Measurements from ENCODE around the gene LCNL1. TPM values are rescaled to one million over a fixed set of nuclear protein-coding genes. Genes with fewer than 3 reads are reported as not detected.

LCNL1 gene
- 0.09 TPM for polyA plus RNA-seq
- long read RNA-seq, donor 1, result 0 reads
- long read RNA-seq, donor 2, result 0 reads
- long read RNA-seq, donor 3, result 0 reads
- long read RNA-seq, donor 4, result 0 reads
- long read RNA-seq, donor 5, result 0 reads
- long read RNA-seq, donor 6, result 0 reads
- long read RNA-seq, donor 7, result 0 reads
- long read RNA-seq, donor 8, result 0 reads
- long read RNA-seq, donor 9, result 0 reads
- long read RNA-seq, donor 10, result 0 reads
- long read RNA-seq, donor 11, result 0 reads

- peaks cover 53% of the 10 kb centered on the region for H3K27me3 ChIP-seq (ENCODE audit: control insufficient read depth, insufficient read depth, low read length)
- no peaks in the 10 kb centered on the region for H3K36me3 ChIP-seq (ENCODE audit: control insufficient read depth, insufficient read depth, low read length)
- H3K4me1 ChIP-seq (ENCODE audit: control insufficient read depth, insufficient read depth, low read length), result peaks cover 16% of the 10 kb centered on the region
- no CpG with 5 or more reads among the region's 18 CpGs for WGBS (ENCODE audit: insufficient coverage, low lambda C conversion rate)
- no peak for DNase-seq
- H3K4me3 ChIP-seq (ENCODE audit: low read length), result no peak within 1 kb of the TSS
- H3K27ac ChIP-seq (ENCODE audit: low read length), result no peak within 1 kb of the TSS
- H3K9me3 ChIP-seq (ENCODE audit: control insufficient read depth, low read depth, low read length), result peaks cover 13% of the 10 kb centered on the region
Measured at GRCh38 chr9:136982232-136983051, at the start of gene LCNL1. Gene LCNL1 (plus strand): TSS chr9:136982993. CDS start chr9:136983587, 594 bp downstream.

- WGBS (ENCODE audit: insufficient coverage, low lambda C conversion rate), result 100% methylated on average over 1 of the region's 3 CpGs
- Histone ChIP-seq H3K27ac (ENCODE audit: low read length) (no peak overlapping the region), H3K9me3 (ENCODE audit: control insufficient read depth, low read depth, low read length) (peaks cover 8% of the 10 kb centered on the region), H3K36me3 (ENCODE audit: control insufficient read depth, insufficient read depth, low read length) (peaks cover 6% of the 10 kb centered on the region), H3K4me3 (ENCODE audit: low read length) (no peak overlapping the region), H3K4me1 (ENCODE audit: control insufficient read depth, insufficient read depth, low read length) (no peaks in the 10 kb centered on the region), H3K27me3 (ENCODE audit: control insufficient read depth, insufficient read depth, low read length) (no peaks in the 10 kb centered on the region)
- no peak for DNase-seq
Measured at GRCh38 chr9:136934277-136934676, 48.5 kb upstream of the LCNL1 start.

GRCh38 chr9:136935651-136936050 is 47.1 kb upstream of the LCNL1 start:
- Histone ChIP-seq H3K27me3 (ENCODE audit: control insufficient read depth, insufficient read depth, low read length) (no peaks in the 10 kb centered on the region), H3K4me1 (ENCODE audit: control insufficient read depth, insufficient read depth, low read length) (no peaks in the 10 kb centered on the region), H3K27ac (ENCODE audit: low read length) (no peak overlapping the region), H3K9me3 (ENCODE audit: control insufficient read depth, low read depth, low read length) (peaks cover 11% of the 10 kb centered on the region), H3K36me3 (ENCODE audit: control insufficient read depth, insufficient read depth, low read length) (peaks cover 20% of the 10 kb centered on the region), H3K4me3 (ENCODE audit: low read length) (no peak overlapping the region)
- no CpG with 5 or more reads among the region's 3 CpGs for WGBS (ENCODE audit: insufficient coverage, low lambda C conversion rate)
- DNase-seq, result no peak

- WGBS (ENCODE audit: insufficient coverage, low lambda C conversion rate), result no CpG with 5 or more reads among the region's 8 CpGs
Measured at GRCh38 chr9:136936645-136937170, 46.1 kb upstream of the LCNL1 start.

GRCh38 chr9:136937186-136938001 is 45.4 kb upstream of the LCNL1 start:
- H3K27ac ChIP-seq (ENCODE audit: low read length), result no peak overlapping the region
- peaks cover 24% of the 10 kb centered on the region for H3K9me3 ChIP-seq (ENCODE audit: control insufficient read depth, low read depth, low read length)
- H3K36me3 ChIP-seq (ENCODE audit: control insufficient read depth, insufficient read depth, low read length), result peaks cover 36% of the 10 kb centered on the region
- no peak for DNase-seq
- no peaks in the 10 kb centered on the region for H3K4me1 ChIP-seq (ENCODE audit: control insufficient read depth, insufficient read depth, low read length)
- H3K27me3 ChIP-seq (ENCODE audit: control insufficient read depth, insufficient read depth, low read length), result no peaks in the 10 kb centered on the region
- no CpG with 5 or more reads among the region's 15 CpGs for WGBS (ENCODE audit: insufficient coverage, low lambda C conversion rate)
- no peak overlapping the region for H3K4me3 ChIP-seq (ENCODE audit: low read length)

More at GRCh38 chr9:136936645-136937170, 46.1 kb upstream of the LCNL1 start:
- no peak for DNase-seq
- Histone ChIP-seq H3K36me3 (ENCODE audit: control insufficient read depth, insufficient read depth, low read length) (peaks cover 30% of the 10 kb centered on the region), H3K4me3 (ENCODE audit: low read length) (no peak overlapping the region), H3K9me3 (ENCODE audit: control insufficient read depth, low read depth, low read length) (peaks cover 17% of the 10 kb centered on the region), H3K4me1 (ENCODE audit: control insufficient read depth, insufficient read depth, low read length) (no peaks in the 10 kb centered on the region), H3K27ac (ENCODE audit: low read length) (no peak overlapping the region), H3K27me3 (ENCODE audit: control insufficient read depth, insufficient read depth, low read length) (no peaks in the 10 kb centered on the region)

- no CpG with 5 or more reads among the region's 28 CpGs for whole genome bisulfite sequencing (ENCODE audit: insufficient coverage, low lambda C conversion rate)
- H3K27me3 ChIP-seq (ENCODE audit: control insufficient read depth, insufficient read depth, low read length), result no peaks in the 10 kb centered on the region
- no peak overlapping the region for H3K4me3 ChIP-seq (ENCODE audit: low read length)
- H3K4me1 ChIP-seq (ENCODE audit: control insufficient read depth, insufficient read depth, low read length), result peaks cover 9% of the 10 kb centered on the region
- DNase-seq, result no peak
- H3K36me3 ChIP-seq (ENCODE audit: control insufficient read depth, insufficient read depth, low read length), result peaks cover 46% of the 10 kb centered on the region
- H3K27ac ChIP-seq (ENCODE audit: low read length), result no peak overlapping the region
- peaks cover 28% of the 10 kb centered on the region for H3K9me3 ChIP-seq (ENCODE audit: control insufficient read depth, low read depth, low read length)
Measured at GRCh38 chr9:136939431-136939995, 43.3 kb upstream of the LCNL1 start.

GRCh38 chr9:136939996-136940525 is 42.7 kb upstream of the LCNL1 start:
- H3K36me3 ChIP-seq (ENCODE audit: control insufficient read depth, insufficient read depth, low read length), result peaks cover 46% of the 10 kb centered on the region
- H3K9me3 ChIP-seq (ENCODE audit: control insufficient read depth, low read depth, low read length), result peaks cover 28% of the 10 kb centered on the region
- DNase-seq, result no peak
- H3K4me3 ChIP-seq (ENCODE audit: low read length), result no peak overlapping the region
- no CpG with 5 or more reads among the region's 16 CpGs for WGBS (ENCODE audit: insufficient coverage, low lambda C conversion rate)
- no peak overlapping the region for H3K27ac ChIP-seq (ENCODE audit: low read length)
- H3K27me3 ChIP-seq (ENCODE audit: control insufficient read depth, insufficient read depth, low read length), result no peaks in the 10 kb centered on the region
- peaks cover 12% of the 10 kb centered on the region for H3K4me1 ChIP-seq (ENCODE audit: control insufficient read depth, insufficient read depth, low read length)

GRCh38 chr9:136940526-136941230 is 42.1 kb upstream of the LCNL1 start:
- peaks cover 28% of the 10 kb centered on the region for H3K9me3 ChIP-seq (ENCODE audit: control insufficient read depth, low read depth, low read length)
- no peaks in the 10 kb centered on the region for H3K27me3 ChIP-seq (ENCODE audit: control insufficient read depth, insufficient read depth, low read length)
- WGBS (ENCODE audit: insufficient coverage, low lambda C conversion rate), result no CpG with 5 or more reads among the region's 42 CpGs
- H3K4me3 ChIP-seq (ENCODE audit: low read length), result no peak overlapping the region
- peaks cover 46% of the 10 kb centered on the region for H3K36me3 ChIP-seq (ENCODE audit: control insufficient read depth, insufficient read depth, low read length)
- DNase-seq, result no peak
- H3K4me1 ChIP-seq (ENCODE audit: control insufficient read depth, insufficient read depth, low read length), result peaks cover 18% of the 10 kb centered on the region
- no peak overlapping the region for H3K27ac ChIP-seq (ENCODE audit: low read length)

GRCh38 chr9:136941231-136942111 is 41.3 kb upstream of the LCNL1 start:
- no peak overlapping the region for H3K4me3 ChIP-seq (ENCODE audit: low read length)
- WGBS (ENCODE audit: insufficient coverage, low lambda C conversion rate), result no CpG with 5 or more reads among the region's 55 CpGs
- peaks cover 46% of the 10 kb centered on the region for H3K36me3 ChIP-seq (ENCODE audit: control insufficient read depth, insufficient read depth, low read length)
- H3K4me1 ChIP-seq (ENCODE audit: control insufficient read depth, insufficient read depth, low read length), result peaks cover 26% of the 10 kb centered on the region
- no peaks in the 10 kb centered on the region for H3K27me3 ChIP-seq (ENCODE audit: control insufficient read depth, insufficient read depth, low read length)
- no peak for DNase-seq
- no peak overlapping the region for H3K27ac ChIP-seq (ENCODE audit: low read length)
- peaks cover 28% of the 10 kb centered on the region for H3K9me3 ChIP-seq (ENCODE audit: control insufficient read depth, low read depth, low read length)
